BLaER1 treated with 17β-estradiol and CSF1 and Interleukin-3, amounts not matched to agents 10 nM and 100 nM (cell line): ENCODE results near the gene CFAP20DC.
"Not testable (repeated sequence)": the region's sequence is repeated elsewhere in the genome, so short reads cannot be mapped to it uniquely, and the experiment has no call there.

Source experiments
- H3K27ac ChIP-seq, 11 experiments: shearing (Covaris generic); formaldehyde crosslinking; 2 replicates each; pipeline ENCODE4 v1.8.1; 2022
- H3K27me3 ChIP-seq, 11 experiments: shearing (Covaris generic); formaldehyde crosslinking; 2 replicates each; pipeline ENCODE4 v1.8.1; 2022
- H3K36me3 ChIP-seq, 11 experiments: shearing (Covaris generic); formaldehyde crosslinking; 2 replicates each; pipeline ENCODE4 v1.8.1; 2022
- H3K4me1 ChIP-seq, 10 experiments: shearing (Covaris generic); formaldehyde crosslinking; 2 replicates each; pipeline ENCODE4 v1.8.1; 2022
- H3K4me2 ChIP-seq, 11 experiments: shearing (Covaris generic); formaldehyde crosslinking; 2 replicates each; pipeline ENCODE4 v1.8.1; 2022
- H3K4me3 ChIP-seq, 10 experiments: shearing (Covaris generic); formaldehyde crosslinking; 2 replicates each; pipeline ENCODE4 v1.8.1; 2022
- H3K9ac ChIP-seq, 11 experiments: shearing (Covaris generic); formaldehyde crosslinking; 2 replicates each; pipeline ENCODE4 v1.8.1; 2022
- H3K9me3 ChIP-seq, 11 experiments: shearing (Covaris generic); formaldehyde crosslinking; replicated peaks in 1 of 11; 2 replicates each; pipeline ENCODE4 v1.8.1; 2022
- H4K20me1 ChIP-seq, 11 experiments: shearing (Covaris generic); formaldehyde crosslinking; 2 replicates each; pipeline ENCODE4 v1.8.1; 2022
- Cebpa-rat ChIP-seq, 11 experiments: shearing (Covaris generic); IDR thresholded peaks; 2 replicates each; pipeline ENCODE4 v1.8.1; 2022

Gene CFAP20DC

GRCh38 chr3:58863206-58863605 is 186.6 kb downstream of the CFAP20DC start:
- Histone ChIP-seq H3K9me3 (peaks cover 0 to 29% (median 10%) of the 10 kb centered on the region in 11 experiments; a peak in 10 of 22 replicates), H3K36me3 (peaks cover 0 to 23% (median 0%) of the 10 kb centered on the region in 11 experiments; a peak in 7 of 22 replicates), H3K9ac (peak overlapping the region in 10 of 11 experiments; percentile 2 to 68 (median 40); a peak in 13 of 22 replicates), H3K27ac (peak overlapping the region in 9 of 11 experiments; percentile 6 to 67 (median 53); a peak in 13 of 22 replicates), H3K27me3 (no peaks in the 10 kb centered on the region), H4K20me1 (no peaks in the 10 kb centered on the region), H3K4me3 (peak overlapping the region in 5 of 10 experiments; percentile 4 to 29 (median 22); a peak in 6 of 20 replicates), H3K4me2 (peak overlapping the region; percentile 42 to 92 (median 80)), H3K4me1 (peaks cover 22 to 89% (median 61%) of the 10 kb centered on the region in 10 experiments)
- TF ChIP-seq Cebpa-rat (IDR thresholded peaks at IDR 0.05) = no peak

GRCh38 chr3:58861551-58861950 is 188.3 kb downstream of the CFAP20DC start:
- Histone ChIP-seq H3K27me3 (no peaks in the 10 kb centered on the region), H3K4me3 (peak overlapping the region in 3 of 10 experiments; percentile 8 to 40 (median 21); a peak in 2 of 20 replicates), H3K4me2 (peak overlapping the region in 9 of 11 experiments; percentile 13 to 92 (median 82); a peak in 17 of 22 replicates), H3K9ac (peak overlapping the region in 3 of 11 experiments; percentile 18 to 54 (median 45); a peak in 4 of 22 replicates), H3K4me1 (peaks cover 31 to 99% (median 77%) of the 10 kb centered on the region in 10 experiments), H3K27ac (peak overlapping the region in 5 of 11 experiments; percentile 32 to 67 (median 58); a peak in 8 of 22 replicates), H3K9me3 (peaks cover 0 to 18% (median 8%) of the 10 kb centered on the region in 11 experiments; a peak in 10 of 22 replicates), H3K36me3 (peaks cover 0 to 14% (median 0%) of the 10 kb centered on the region in 11 experiments; a peak in 6 of 22 replicates), H4K20me1 (no peaks in the 10 kb centered on the region)
- no peak for TF ChIP-seq Cebpa-rat (IDR thresholded peaks at IDR 0.05)

GRCh38 chr3:58858126-58858525 is 191.7 kb downstream of the CFAP20DC start:
- Histone ChIP-seq H4K20me1 (no peaks in the 10 kb centered on the region), H3K4me3 (peak overlapping the region in 3 of 10 experiments; percentile 14 to 41 (median 26); a peak in 5 of 20 replicates), H3K27ac (peak overlapping the region in 9 of 11 experiments; percentile 11 to 76 (median 53); a peak in 14 of 22 replicates), H3K9ac (peak overlapping the region in 6 of 11 experiments; percentile 26 to 57 (median 51); a peak in 10 of 22 replicates), H3K27me3 (no peaks in the 10 kb centered on the region), H3K4me1 (peaks cover 24 to 73% (median 66%) of the 10 kb centered on the region in 10 experiments), H3K36me3 (no peaks in the 10 kb centered on the region), H3K9me3 (peaks cover 0 to 6% (median 0%) of the 10 kb centered on the region in 11 experiments; a peak in 4 of 22 replicates), H3K4me2 (peak overlapping the region; percentile 30 to 85 (median 65))
- no peak for TF ChIP-seq Cebpa-rat (IDR thresholded peaks at IDR 0.05)

GRCh38 chr3:58857402-58857801 is 192.4 kb downstream of the CFAP20DC start:
- Histone ChIP-seq H3K9me3 (peaks cover 0 to 6% (median 0%) of the 10 kb centered on the region in 11 experiments; a peak in 4 of 22 replicates), H4K20me1 (no peaks in the 10 kb centered on the region), H3K27ac (peak overlapping the region in 6 of 11 experiments; percentile 50 to 76 (median 66); a peak in 11 of 22 replicates), H3K4me2 (peak overlapping the region; percentile 30 to 85 (median 65)), H3K4me3 (peak overlapping the region in 4 of 10 experiments; percentile 14 to 41 (median 22); a peak in 4 of 20 replicates), H3K36me3 (no peaks in the 10 kb centered on the region), H3K27me3 (no peaks in the 10 kb centered on the region), H3K4me1 (peaks cover 21 to 65% (median 59%) of the 10 kb centered on the region in 10 experiments), H3K9ac (peak overlapping the region in 5 of 11 experiments; percentile 1 to 57 (median 52); a peak in 7 of 22 replicates)
- no peak for TF ChIP-seq Cebpa-rat (IDR thresholded peaks at IDR 0.05)

GRCh38 chr3:58848826-58849225 is 201.0 kb downstream of the CFAP20DC start:
- Histone ChIP-seq H3K9me3 (peaks cover 13 to 18% (median 15%) of the 10 kb centered on the region in 11 experiments), H3K9ac (peak overlapping the region in 9 of 11 experiments; percentile 38 to 73 (median 57); a peak in 16 of 22 replicates), H3K27me3 (no peaks in the 10 kb centered on the region), H3K27ac (peak overlapping the region in 6 of 11 experiments; percentile 52 to 83 (median 65); a peak in 12 of 22 replicates), H3K4me3 (peak overlapping the region in 9 of 10 experiments; percentile 1 to 49 (median 33); a peak in 9 of 20 replicates), H3K4me1 (peaks cover 6 to 36% (median 22%) of the 10 kb centered on the region in 10 experiments; a peak in 19 of 20 replicates), H3K36me3 (peaks cover 0 to 15% (median 7%) of the 10 kb centered on the region in 11 experiments; a peak in 10 of 22 replicates), H4K20me1 (no peaks in the 10 kb centered on the region), H3K4me2 (peak overlapping the region; percentile 52 to 92 (median 86))
- TF ChIP-seq Cebpa-rat (IDR thresholded peaks at IDR 0.05) = peak in 1 of 11 experiments; percentile 64; a peak in 2 of 22 replicates

- not testable (repeated sequence) for H4K20me1 ChIP-seq, H3K9ac ChIP-seq, H3K4me3 ChIP-seq
Measured at GRCh38 chr3:58842050-58842747, 207.6 kb downstream of the CFAP20DC start.

GRCh38 chr3:58840949-58841348 is 208.9 kb downstream of the CFAP20DC start:
- H3K4me3 ChIP-seq = no peak overlapping the region; a peak in 1 of 20 replicates

More at GRCh38 chr3:58842050-58842747, 207.6 kb downstream of the CFAP20DC start:
- not testable (repeated sequence) for H3K4me2 ChIP-seq, H3K27me3 ChIP-seq, H3K27ac ChIP-seq
- Histone ChIP-seq H3K9me3 (peaks cover 0 to 49% (median 33%) of the 10 kb centered on the region in 11 experiments; a peak in 18 of 22 replicates), H3K36me3 (peaks cover 0 to 38% (median 9%) of the 10 kb centered on the region in 11 experiments; a peak in 10 of 22 replicates), H3K4me1 (peaks cover 0 to 12% (median 0%) of the 10 kb centered on the region in 10 experiments; a peak in 5 of 20 replicates)

GRCh38 chr3:58839964-58840363 is 209.9 kb downstream of the CFAP20DC start:
- Histone ChIP-seq H4K20me1 (no peaks in the 10 kb centered on the region), H3K9ac (no peak overlapping the region), H3K9me3 (peaks cover 0 to 71% (median 49%) of the 10 kb centered on the region in 11 experiments; a peak in 19 of 22 replicates), H3K4me2 (peak overlapping the region in 2 of 11 experiments; percentile 3 to 22; a peak in 1 of 22 replicates), H3K4me1 (peaks cover 0 to 12% (median 0%) of the 10 kb centered on the region in 10 experiments; a peak in 5 of 20 replicates), H3K4me3 (no peak overlapping the region), H3K27me3 (no peaks in the 10 kb centered on the region), H3K36me3 (peaks cover 0 to 61% (median 12%) of the 10 kb centered on the region in 11 experiments; a peak in 11 of 22 replicates), H3K27ac (no peak overlapping the region)
- TF ChIP-seq Cebpa-rat (IDR thresholded peaks at IDR 0.05) = no peak

More at GRCh38 chr3:58840949-58841348, 208.9 kb downstream of the CFAP20DC start:
- no peak overlapping the region for H3K27ac ChIP-seq
- TF ChIP-seq Cebpa-rat (IDR thresholded peaks at IDR 0.05) = no peak
- H3K27me3 ChIP-seq = no peaks in the 10 kb centered on the region
- peaks cover 0 to 62% (median 46%) of the 10 kb centered on the region in 11 experiments; a peak in 19 of 22 replicates for H3K9me3 ChIP-seq
- H3K36me3 ChIP-seq = peaks cover 0 to 51% (median 12%) of the 10 kb centered on the region in 11 experiments; a peak in 10 of 22 replicates
- H3K9ac ChIP-seq = no peak overlapping the region
- no peaks in the 10 kb centered on the region for H4K20me1 ChIP-seq
- peaks cover 0 to 12% (median 0%) of the 10 kb centered on the region in 10 experiments; a peak in 5 of 20 replicates for H3K4me1 ChIP-seq
- peak overlapping the region in 2 of 11 experiments; percentile 3 to 22; a peak in 1 of 22 replicates for H3K4me2 ChIP-seq
